ENCODE measurements around the gene GSTT4. TPM values are rescaled to one million over a fixed set of nuclear protein-coding genes. Genes with fewer than 3 reads are reported as not detected.
A peak's percentile ranks its signal among the peaks of the same experiment; 100 is the strongest.
"Not testable (repeated sequence)": the region's sequence is repeated elsewhere in the genome, so short reads cannot be mapped to it uniquely, and the experiment has no call there.

Gene GSTT4
- not detected in 2 replicates for total RNA-seq

DNA sequence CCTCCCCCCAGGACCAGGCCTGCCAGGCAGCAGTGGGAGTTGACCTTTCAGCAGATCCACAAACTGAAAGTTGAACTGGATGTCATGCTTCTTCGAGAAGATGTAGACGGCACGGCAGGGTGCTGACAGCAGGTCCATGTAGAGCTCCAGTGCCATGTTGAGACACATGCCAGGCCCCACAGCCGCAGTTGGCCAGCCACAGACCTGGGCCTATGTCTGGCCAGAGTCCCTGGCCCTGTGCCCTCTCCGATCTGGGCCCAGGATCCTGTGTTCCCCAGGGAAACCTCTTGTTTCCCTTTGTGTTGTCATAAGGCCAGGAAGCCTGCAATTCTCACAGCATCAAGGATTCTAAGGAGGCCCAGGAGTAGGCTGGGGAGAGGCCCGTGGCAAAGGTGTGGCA is at the start of gene GSTT4:
GSTT4 (minus strand) TSS at position 253 of the 400 bp plus-strand sequence; CDS start at position 156, 97 bp downstream.
- no peak within 1 kb of the TSS for H3K27ac Mint-ChIP-seq
- intact Hi-C loops (cut with micrococcal nuclease): no loop called here

DNA sequence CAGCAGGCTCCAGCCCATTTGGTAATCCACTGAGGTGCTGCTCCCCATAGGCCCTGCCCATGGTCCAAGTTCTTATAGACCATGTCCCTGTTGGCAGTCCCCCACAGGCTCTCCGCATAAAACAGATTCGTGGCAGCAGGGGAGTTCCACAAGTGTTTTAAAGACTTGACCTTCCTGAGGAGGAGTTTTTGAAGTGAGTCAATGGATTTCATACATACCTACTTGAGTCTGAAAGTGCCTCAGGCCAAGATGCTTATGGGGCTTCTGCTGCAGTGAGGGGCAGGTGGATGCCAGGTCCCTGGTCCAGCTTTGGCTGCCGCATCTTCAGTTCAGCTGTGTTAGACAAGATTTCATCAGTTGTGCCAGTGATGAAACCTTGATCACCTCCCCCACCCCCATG is 49.1 kb upstream of the GSTT4 start:
- Mint-ChIP-seq H3K4me3 (ENCODE audit: low read depth) (no peak overlapping the region), H3K36me3 (ENCODE audit: low read depth) (peaks cover 76% of the 10 kb centered on the region), H3K27me3 (ENCODE audit: low read depth) (no peaks in the 10 kb centered on the region), H3K4me1 (ENCODE audit: low read depth) (no peaks in the 10 kb centered on the region), H3K27ac (no peak overlapping the region), H3K9me3 (no peaks in the 10 kb centered on the region)
- intact Hi-C loops (cut with micrococcal nuclease): no loop called here
- no peak for DNase-seq (ENCODE audit: low spot score)

More for the DNA sequence above, at the start of gene GSTT4:
- Mint-ChIP-seq H3K4me1 (ENCODE audit: low read depth) (peaks cover 2% of the 10 kb centered on the region), H3K4me3 (ENCODE audit: low read depth) (no peak within 1 kb of the TSS), H3K9me3 (no peaks in the 10 kb centered on the region), H3K27me3 (ENCODE audit: low read depth) (peaks cover 2% of the 10 kb centered on the region), H3K36me3 (ENCODE audit: low read depth) (no peaks in the 10 kb centered on the region)
- no peak for DNase-seq (ENCODE audit: low spot score)

DNA sequence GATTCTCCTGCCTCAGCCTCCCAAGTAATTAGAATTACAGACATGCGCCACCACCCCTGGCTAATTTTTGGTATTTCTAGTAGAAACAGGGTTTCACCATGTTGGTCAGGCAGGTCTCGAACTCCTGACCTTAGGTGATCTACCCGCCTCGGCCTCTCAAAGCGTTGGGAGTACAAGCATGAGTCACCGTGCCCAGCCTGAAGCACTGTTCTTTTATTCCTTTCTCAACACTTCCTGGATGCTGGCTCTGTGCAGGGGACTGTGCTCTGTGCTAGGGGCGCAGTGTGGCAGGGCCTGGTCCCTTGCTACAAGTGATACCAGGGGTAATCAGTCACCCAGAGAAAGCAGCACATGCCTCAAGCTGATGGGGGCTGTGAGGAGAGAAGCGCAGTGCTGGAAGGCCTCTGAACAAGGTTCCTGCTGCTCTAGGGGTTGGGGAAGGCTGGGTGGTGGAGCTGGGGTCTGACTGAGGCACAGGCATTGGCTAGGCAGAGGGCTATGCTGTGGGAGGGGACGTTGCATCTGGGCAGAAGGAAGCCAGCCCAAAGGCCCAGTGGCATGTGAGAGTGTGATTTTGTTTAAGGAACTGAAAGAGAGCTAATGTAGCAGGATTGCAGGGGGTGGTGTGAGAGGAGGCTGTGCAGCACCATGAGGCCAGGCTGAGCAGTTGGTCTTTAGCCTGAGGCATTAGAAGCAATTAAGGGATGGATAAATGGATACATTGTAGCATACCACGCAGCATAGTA is 48.4 kb upstream of the GSTT4 start:
- Mint-ChIP-seq H3K27ac (no peak overlapping the region), H3K9me3 (no peaks in the 10 kb centered on the region), H3K27me3 (ENCODE audit: low read depth) (no peaks in the 10 kb centered on the region), H3K4me1 (ENCODE audit: low read depth) (no peaks in the 10 kb centered on the region), H3K4me3 (ENCODE audit: low read depth) (no peak overlapping the region), H3K36me3 (ENCODE audit: low read depth) (peaks cover 75% of the 10 kb centered on the region)
- intact Hi-C loops (cut with micrococcal nuclease): no loop called here
- DNase-seq (ENCODE audit: low spot score): no peak

DNA sequence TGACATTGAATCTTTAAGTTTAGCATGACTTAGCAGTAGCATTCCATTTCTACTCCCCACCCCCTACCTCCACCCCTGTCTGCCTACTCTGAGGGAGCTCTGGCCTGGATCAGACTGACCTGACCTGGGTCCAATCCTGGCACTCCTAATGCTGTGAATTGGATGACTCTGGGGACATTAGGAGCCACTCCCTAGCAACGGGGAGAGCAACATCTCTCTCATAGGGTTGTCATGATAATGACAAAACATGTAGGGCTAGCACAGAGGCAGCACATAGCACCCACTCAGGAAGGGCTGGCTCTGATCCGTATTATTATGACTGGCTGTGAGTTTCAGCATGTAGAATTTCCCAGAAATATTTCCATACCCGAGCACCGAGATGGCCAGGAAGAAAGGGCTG is 46.3 kb upstream of the GSTT4 start:
- Mint-ChIP-seq H3K27ac (no peak overlapping the region), H3K36me3 (ENCODE audit: low read depth) (peaks cover 75% of the 10 kb centered on the region), H3K9me3 (no peaks in the 10 kb centered on the region), H3K4me1 (ENCODE audit: low read depth) (no peaks in the 10 kb centered on the region), H3K27me3 (ENCODE audit: low read depth) (no peaks in the 10 kb centered on the region), H3K4me3 (ENCODE audit: low read depth) (no peak overlapping the region)
- intact Hi-C loops (cut with micrococcal nuclease): no loop called here
- DNase-seq (ENCODE audit: low spot score): no peak

DNA sequence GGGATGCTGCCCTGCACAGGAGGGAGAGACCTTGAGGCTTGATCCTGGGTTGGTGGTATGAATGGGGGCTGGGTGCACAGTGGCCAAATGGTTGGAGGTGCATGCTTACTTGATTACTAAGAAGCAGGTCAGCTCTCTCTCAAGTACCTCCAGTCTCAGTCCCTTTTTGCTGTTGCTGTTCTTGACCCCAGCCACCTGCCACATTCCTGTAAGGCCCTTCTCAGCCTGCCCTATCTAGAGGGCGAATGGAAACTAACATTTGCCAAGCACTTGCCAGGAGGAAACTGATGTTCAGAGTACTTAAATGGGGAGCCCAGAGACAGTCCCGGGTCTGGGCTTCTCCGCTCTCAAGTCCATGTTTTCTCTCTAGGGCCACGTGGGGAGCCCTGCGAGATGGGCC is 45.8 kb upstream of the GSTT4 start:
- H3K4me1 Mint-ChIP-seq (ENCODE audit: low read depth): peaks cover under 1% of the 10 kb centered on the region
- H3K4me3 Mint-ChIP-seq (ENCODE audit: low read depth): no peak overlapping the region
- H3K27ac Mint-ChIP-seq: no peak overlapping the region
- H3K9me3 Mint-ChIP-seq: no peaks in the 10 kb centered on the region
- DNase-seq (ENCODE audit: low spot score): no peak
- no peaks in the 10 kb centered on the region for H3K27me3 Mint-ChIP-seq (ENCODE audit: low read depth)
- intact Hi-C loops (cut with micrococcal nuclease): no loop called here
- H3K36me3 Mint-ChIP-seq (ENCODE audit: low read depth): peaks cover 75% of the 10 kb centered on the region

DNA sequence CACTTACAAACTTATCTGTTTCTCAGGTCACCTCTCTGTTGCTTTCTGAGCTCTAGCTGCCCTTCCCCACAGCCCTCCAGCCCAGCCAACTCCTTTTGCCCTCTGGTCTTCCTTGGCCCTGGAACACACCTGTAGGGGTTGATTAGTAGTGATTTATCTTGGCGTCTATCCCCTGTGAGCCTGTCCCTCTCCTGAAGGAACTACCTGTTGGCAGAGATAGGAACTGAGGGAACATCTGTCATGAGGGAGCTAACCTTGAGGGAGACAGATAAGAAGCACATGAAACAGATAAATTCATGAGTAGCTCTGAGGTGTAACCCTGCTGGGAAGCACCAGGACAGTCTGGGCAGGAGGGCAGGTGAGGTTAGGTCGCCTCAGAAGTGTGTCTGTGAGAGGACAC is 44.7 kb upstream of the GSTT4 start:
- Mint-ChIP-seq H3K4me3 (ENCODE audit: low read depth) (no peak overlapping the region), H3K27me3 (ENCODE audit: low read depth) (no peaks in the 10 kb centered on the region), H3K9me3 (no peaks in the 10 kb centered on the region), H3K36me3 (ENCODE audit: low read depth) (peaks cover 71% of the 10 kb centered on the region), H3K4me1 (ENCODE audit: low read depth) (peaks cover 3% of the 10 kb centered on the region), H3K27ac (no peak overlapping the region)
- no peak for DNase-seq (ENCODE audit: low spot score)
- intact Hi-C loops (cut with micrococcal nuclease): no loop called here

DNA sequence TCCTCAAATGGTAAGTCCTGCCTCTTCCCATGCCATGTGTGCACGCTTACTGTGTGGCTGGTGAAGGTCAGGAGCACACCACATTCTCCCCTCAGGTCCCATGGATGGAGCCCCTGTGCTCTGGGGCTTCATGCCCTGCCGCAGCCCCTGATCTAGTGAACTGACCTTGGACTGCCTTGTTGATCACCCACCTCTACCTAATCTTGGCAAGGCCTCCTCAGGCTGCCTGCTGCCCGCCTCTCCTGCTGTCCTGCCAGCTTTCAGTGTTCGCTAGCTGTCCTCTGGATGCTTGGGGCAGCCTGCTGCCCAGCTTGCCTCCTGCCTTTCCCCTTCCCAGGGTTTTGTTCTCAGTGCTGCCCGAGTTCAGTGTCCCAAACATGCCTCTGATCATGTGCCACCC is 44.0 kb upstream of the GSTT4 start:
- Mint-ChIP-seq H3K27ac (no peak overlapping the region), H3K36me3 (ENCODE audit: low read depth) (peaks cover 76% of the 10 kb centered on the region), H3K27me3 (ENCODE audit: low read depth) (no peaks in the 10 kb centered on the region), H3K4me3 (ENCODE audit: low read depth) (no peak overlapping the region), H3K9me3 (no peaks in the 10 kb centered on the region), H3K4me1 (ENCODE audit: low read depth) (peaks cover 7% of the 10 kb centered on the region)
- intact Hi-C loops (cut with micrococcal nuclease): no loop called here
- no peak for DNase-seq (ENCODE audit: low spot score)

DNA sequence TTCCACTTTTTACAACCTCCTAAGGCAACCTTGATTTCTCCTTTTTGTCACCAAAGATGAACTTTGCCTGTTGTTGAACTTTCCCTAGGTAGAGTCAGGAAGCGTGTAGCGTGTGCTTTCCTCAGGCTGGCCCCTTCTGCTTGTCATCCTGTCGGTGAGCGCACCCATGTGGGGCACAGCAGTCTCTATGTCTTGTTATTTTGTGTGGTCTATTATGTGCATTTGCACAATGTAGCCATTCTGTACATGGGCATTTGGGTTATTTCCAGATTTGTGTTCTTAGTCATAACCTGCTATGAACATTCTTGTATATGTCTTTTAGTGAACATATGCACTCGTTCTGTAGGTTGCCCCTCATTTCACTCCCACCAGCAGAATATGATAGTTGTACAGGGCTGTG is 40.8 kb upstream of the GSTT4 start:
- Mint-ChIP-seq H3K36me3 (ENCODE audit: low read depth) (peaks cover 80% of the 10 kb centered on the region), H3K9me3 (no peaks in the 10 kb centered on the region), H3K27me3 (ENCODE audit: low read depth) (no peaks in the 10 kb centered on the region), H3K27ac (no peak overlapping the region), H3K4me1 (ENCODE audit: low read depth) (peaks cover 15% of the 10 kb centered on the region), H3K4me3 (ENCODE audit: low read depth) (no peak overlapping the region)
- no peak for DNase-seq (ENCODE audit: low spot score)
- intact Hi-C loops (cut with micrococcal nuclease): no loop called here

DNA sequence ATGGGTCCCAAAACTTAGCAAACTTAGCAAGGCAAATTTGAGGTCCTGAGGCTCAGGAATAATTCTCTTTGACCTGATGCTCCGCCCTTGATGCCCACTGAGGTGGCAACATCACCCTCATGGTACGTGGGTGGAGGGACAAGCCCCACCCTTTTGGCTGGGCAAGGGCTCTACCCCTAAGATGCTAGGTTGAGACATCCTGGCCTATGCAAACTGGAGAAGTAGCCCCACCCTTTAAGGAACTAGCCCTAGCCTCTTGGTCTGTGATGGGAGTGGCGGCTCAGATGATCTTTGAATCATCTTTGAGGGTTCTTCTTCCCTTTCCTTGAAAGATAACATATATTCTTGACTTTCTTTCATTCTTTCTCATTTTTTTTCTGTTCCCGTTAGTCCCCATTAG is 38.7 kb upstream of the GSTT4 start:
- H3K9me3 Mint-ChIP-seq: no peaks in the 10 kb centered on the region

DNA sequence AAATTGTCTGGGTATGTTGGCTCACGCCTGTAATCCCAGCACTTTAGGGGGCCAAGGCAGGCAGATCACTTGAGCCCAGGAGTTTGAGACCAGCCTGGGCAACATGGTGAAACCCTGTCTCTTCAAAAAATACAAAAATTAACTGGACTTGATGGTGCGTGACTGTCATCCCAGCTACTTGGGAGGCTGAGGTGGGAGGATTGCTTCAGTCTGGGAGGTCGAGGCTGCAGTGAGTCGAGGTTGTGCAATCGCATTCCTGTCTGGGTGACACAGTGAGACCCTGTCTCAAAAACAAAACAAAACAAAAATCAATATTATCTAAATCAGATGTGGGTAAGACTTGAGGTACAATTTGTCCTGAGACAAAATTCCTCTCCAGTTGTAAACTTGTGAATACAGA is 38.2 kb upstream of the GSTT4 start:
- Mint-ChIP-seq H3K36me3 (ENCODE audit: low read depth) (peaks cover 77% of the 10 kb centered on the region), H3K4me1 (ENCODE audit: low read depth) (peaks cover 15% of the 10 kb centered on the region)
- H3K27ac Mint-ChIP-seq; H3K27me3 Mint-ChIP-seq (ENCODE audit: low read depth); H3K4me3 Mint-ChIP-seq (ENCODE audit: low read depth); H3K9me3 Mint-ChIP-seq; intact Hi-C loops (cut with micrococcal nuclease); DNase-seq (ENCODE audit: low spot score): not testable (repeated sequence)

More for the DNA sequence above, 38.7 kb upstream of the GSTT4 start:
- Mint-ChIP-seq H3K27me3 (ENCODE audit: low read depth) (no peaks in the 10 kb centered on the region), H3K4me3 (ENCODE audit: low read depth) (no peak overlapping the region), H3K36me3 (ENCODE audit: low read depth) (peaks cover 76% of the 10 kb centered on the region), H3K27ac (no peak overlapping the region), H3K4me1 (ENCODE audit: low read depth) (peaks cover 15% of the 10 kb centered on the region)
- DNase-seq (ENCODE audit: low spot score): no peak
- intact Hi-C loops (cut with micrococcal nuclease): no loop called here

DNA sequence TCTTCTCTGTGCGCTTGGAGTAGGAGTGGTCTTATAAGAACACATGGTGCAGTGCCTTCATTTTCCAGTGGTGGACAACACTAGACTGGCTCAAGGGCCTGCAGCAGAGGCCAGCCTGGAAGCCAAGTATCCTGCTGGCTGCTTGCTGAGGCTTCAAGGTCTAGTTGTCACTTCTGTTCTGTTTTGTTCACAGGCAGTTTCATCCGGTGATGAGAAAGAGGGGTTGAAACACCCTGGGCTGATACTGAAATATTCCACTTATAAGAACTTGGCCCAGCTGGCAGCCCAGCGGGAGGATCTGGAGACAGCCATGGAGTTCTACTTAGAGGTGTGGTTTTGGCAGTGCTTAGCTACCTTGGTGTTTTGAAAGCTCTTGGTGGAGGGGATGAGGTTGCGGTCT is 35.7 kb upstream of the GSTT4 start:
- H3K27me3 Mint-ChIP-seq (ENCODE audit: low read depth): no peaks in the 10 kb centered on the region
- H3K9me3 Mint-ChIP-seq: no peaks in the 10 kb centered on the region
- H3K27ac Mint-ChIP-seq: no peak overlapping the region
- H3K4me3 Mint-ChIP-seq (ENCODE audit: low read depth): no peak overlapping the region
- peaks cover 18% of the 10 kb centered on the region for H3K4me1 Mint-ChIP-seq (ENCODE audit: low read depth)
- no peak for DNase-seq (ENCODE audit: low spot score)
- intact Hi-C loops (cut with micrococcal nuclease): no loop called here
- peaks cover 78% of the 10 kb centered on the region for H3K36me3 Mint-ChIP-seq (ENCODE audit: low read depth)

DNA sequence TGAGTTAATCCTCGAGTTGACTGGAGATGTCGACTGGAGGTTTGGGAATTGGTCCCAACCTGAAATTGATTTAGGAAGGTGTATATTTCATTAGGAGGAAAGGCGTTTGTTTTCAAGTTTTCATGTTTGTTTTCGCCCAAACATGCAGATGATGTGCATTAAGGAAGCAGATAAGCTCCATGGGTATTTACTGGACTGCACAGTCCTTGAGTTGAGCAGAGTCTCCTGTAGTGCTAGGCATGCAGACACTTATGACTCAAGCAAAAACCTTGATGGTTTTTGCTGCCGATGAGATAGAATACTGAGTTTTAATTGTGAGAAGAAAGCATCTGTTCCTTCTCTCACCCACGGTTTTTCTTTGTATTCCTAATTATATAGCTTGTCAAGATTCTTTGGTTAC is 33.8 kb upstream of the GSTT4 start:
- H3K4me1 Mint-ChIP-seq (ENCODE audit: low read depth): peaks cover 13% of the 10 kb centered on the region
- intact Hi-C loops (cut with micrococcal nuclease): no loop called here
- H3K4me3 Mint-ChIP-seq (ENCODE audit: low read depth): no peak overlapping the region
- no peaks in the 10 kb centered on the region for H3K9me3 Mint-ChIP-seq
- H3K27me3 Mint-ChIP-seq (ENCODE audit: low read depth): no peaks in the 10 kb centered on the region
- peaks cover 74% of the 10 kb centered on the region for H3K36me3 Mint-ChIP-seq (ENCODE audit: low read depth)
- DNase-seq (ENCODE audit: low spot score): no peak
- no peak overlapping the region for H3K27ac Mint-ChIP-seq

DNA sequence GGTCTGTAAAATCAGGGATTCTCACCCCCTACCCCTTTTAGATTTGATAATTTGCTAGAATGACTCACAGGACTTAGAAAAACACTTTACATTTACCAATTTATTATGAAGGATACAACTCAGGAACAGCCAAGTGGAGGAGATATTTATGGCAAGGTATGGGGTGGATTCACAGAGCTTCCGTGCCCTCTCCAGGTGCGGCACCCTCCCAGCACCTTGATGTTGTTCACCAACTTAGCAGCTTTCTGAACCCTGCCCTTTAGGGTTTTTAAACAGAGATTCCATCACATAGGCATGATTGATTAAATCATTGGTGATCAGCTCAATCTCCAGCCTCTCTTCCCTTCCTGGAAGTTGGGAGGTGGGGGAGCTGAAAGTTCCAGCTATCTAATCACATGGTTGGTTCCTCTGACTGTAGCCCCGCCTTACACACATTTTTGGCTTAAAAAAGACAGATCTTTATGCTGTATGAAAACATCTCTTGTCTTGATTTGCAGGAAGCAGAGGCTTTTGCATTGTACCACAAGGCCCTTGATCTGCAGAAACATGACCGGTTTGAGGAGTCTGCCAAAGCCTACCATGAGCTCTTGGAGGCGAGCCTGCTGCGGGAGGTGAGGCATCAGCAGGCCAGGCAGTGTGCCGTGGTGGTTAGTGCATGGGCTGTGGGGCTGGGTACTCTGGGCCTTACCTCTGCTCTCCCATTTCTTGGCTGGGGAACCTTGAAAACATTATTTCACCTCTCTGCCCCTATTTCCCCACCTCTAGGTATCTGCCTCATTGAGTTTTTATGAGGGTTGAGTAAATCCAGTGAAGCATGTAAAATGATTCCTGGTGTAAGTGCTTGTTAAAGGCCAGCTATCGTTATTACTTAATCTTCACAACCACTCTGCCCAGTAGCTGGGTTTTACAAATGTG is 32.9 kb upstream of the GSTT4 start:
- Mint-ChIP-seq H3K4me3 (ENCODE audit: low read depth) (no peak overlapping the region), H3K4me1 (ENCODE audit: low read depth) (peaks cover 9% of the 10 kb centered on the region), H3K36me3 (ENCODE audit: low read depth) (peaks cover 68% of the 10 kb centered on the region), H3K27ac (peak overlapping the region; percentile 5), H3K27me3 (ENCODE audit: low read depth) (no peaks in the 10 kb centered on the region), H3K9me3 (no peaks in the 10 kb centered on the region)
- DNase-seq (ENCODE audit: low spot score): no peak
- intact Hi-C loops (cut with micrococcal nuclease): no loop called here
